Measurements from ENCODE around the gene RIPPLY1. TPM values are rescaled to one million over a fixed set of nuclear protein-coding genes. Genes with fewer than 3 reads are reported as not detected.

RIPPLY1 gene
- total RNA-seq, 3 donors from 2014 or later = 0.66 TPM; not detected in 2

DNA sequence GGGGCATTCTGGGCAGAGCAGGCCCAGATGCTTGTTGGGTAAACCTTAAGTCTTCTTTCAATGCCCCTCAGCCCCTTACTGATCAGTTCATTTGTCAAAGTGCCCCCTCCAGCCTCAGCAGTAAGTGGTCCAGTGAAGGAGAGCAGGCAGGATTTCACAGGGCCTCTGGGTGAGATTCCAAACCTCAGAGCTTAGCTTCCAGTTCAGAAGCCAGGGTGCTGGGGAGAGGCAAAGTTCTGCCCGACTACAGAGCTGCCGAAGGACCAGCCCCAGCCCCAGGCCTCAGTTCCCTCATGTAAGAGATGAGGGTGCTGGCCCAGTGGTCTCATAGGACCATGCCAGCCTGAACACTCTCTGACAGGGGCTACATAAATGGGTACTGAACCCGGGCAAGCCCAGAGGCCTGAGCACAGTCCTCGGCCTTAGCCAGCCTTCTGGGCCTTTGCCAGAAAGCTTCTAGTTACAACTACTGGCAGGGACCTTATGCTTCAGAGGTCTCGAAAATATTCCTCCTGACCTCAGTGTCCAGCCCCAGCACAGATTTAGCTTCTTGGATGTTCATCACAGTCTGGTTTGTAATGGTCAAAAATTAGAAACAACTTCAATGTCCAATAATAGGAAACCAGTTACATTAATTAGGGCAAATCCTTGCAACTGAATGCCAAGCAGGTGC lies 851 bp upstream of the RIPPLY1 start:
- Histone ChIP-seq H3K4me1 (no peaks in the 10 kb centered on the region), H3K9me3 (no peaks in the 10 kb centered on the region), H3K4me3 (no peak overlapping the region), H3K27me3 (peaks cover 0 to 58% of the 10 kb centered on the region in 2 donors), H3K36me3 (no peaks in the 10 kb centered on the region), H3K27ac (no peak overlapping the region)
- DNase-seq (ENCODE audit: low spot score in 2 of 2) = no peak
- intact Hi-C loops (cut with DNase I; ENCODE audit: low total_unique reads) = no loop called here
- TF ChIP-seq POLR2A (IDR thresholded peaks at IDR 0.05) = no peak
- no peak for TF ChIP-seq CTCF (IDR thresholded peaks at IDR 0.05)
- TF ChIP-seq POLR2AphosphoS5 (IDR thresholded peaks at IDR 0.05) = no peak

- no peak for DNase-seq (ENCODE audit: low spot score in 2 of 2)
- Histone ChIP-seq H3K27me3 (peaks cover 0 to 57% of the 10 kb centered on the region in 2 donors), H3K4me1 (no peaks in the 10 kb centered on the region), H3K4me3 (no peak overlapping the region), H3K9me3 (no peaks in the 10 kb centered on the region), H3K27ac (no peak overlapping the region), H3K36me3 (no peaks in the 10 kb centered on the region)
- no peak for TF ChIP-seq CTCF (IDR thresholded peaks at IDR 0.05)
- intact Hi-C loops (cut with DNase I; ENCODE audit: low total_unique reads) = no loop called here
Measured at GRCh38 chrX:106902684-106903083, 457 bp downstream of the RIPPLY1 start.

DNA sequence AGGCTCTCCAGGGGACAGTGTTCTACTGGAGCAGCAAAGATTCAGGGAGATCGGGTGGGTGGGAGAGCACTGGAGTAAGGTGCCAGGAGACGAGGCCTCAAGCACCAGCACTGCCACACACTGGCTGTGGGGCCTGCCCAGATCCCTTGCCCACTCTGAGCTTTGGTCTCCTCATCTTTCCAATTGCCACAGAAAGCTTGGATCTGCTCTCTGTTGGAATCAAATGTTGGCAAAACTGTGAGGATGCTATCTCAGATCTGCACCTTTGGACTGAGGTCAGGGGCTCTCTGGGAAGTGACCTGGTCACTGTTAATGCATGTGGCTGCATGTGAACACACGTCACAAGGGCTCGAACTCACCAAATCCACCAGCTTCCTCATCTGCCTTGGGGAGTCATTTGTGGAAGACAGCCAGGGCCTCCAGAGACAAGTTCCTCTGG lies 1.3 kb downstream of the RIPPLY1 start:
- TF ChIP-seq CTCF (IDR thresholded peaks at IDR 0.05) (no peak), POLR2AphosphoS5 (IDR thresholded peaks at IDR 0.05) (no peak), POLR2A (IDR thresholded peaks at IDR 0.05) (no peak)
- Histone ChIP-seq H3K36me3 (no peaks in the 10 kb centered on the region), H3K27ac (no peak overlapping the region), H3K4me1 (no peaks in the 10 kb centered on the region), H3K9me3 (no peaks in the 10 kb centered on the region), H3K27me3 (peaks cover 0 to 62% of the 10 kb centered on the region in 2 donors), H3K4me3 (no peak overlapping the region)
- no peak for DNase-seq (ENCODE audit: low spot score in 2 of 2)
- intact Hi-C loops (cut with DNase I; ENCODE audit: low total_unique reads) = no loop called here

- H3K4me1 ChIP-seq = no peaks in the 10 kb centered on the region
- no peak overlapping the region for H3K4me3 ChIP-seq
- intact Hi-C loops (cut with DNase I; ENCODE audit: low total_unique reads) = no loop called here
- no peaks in the 10 kb centered on the region for H3K36me3 ChIP-seq
- peaks cover 0 to 63% of the 10 kb centered on the region in 2 donors for H3K27me3 ChIP-seq
- H3K9me3 ChIP-seq = no peaks in the 10 kb centered on the region
- no peak overlapping the region for H3K27ac ChIP-seq
- no peak for DNase-seq (ENCODE audit: low spot score in 2 of 2)
- TF ChIP-seq CTCF (IDR thresholded peaks at IDR 0.05) = no peak
- TF ChIP-seq POLR2AphosphoS5 (IDR thresholded peaks at IDR 0.05) = no peak
- TF ChIP-seq POLR2A (IDR thresholded peaks at IDR 0.05) = no peak
Measured at GRCh38 chrX:106901341-106901740, 1.8 kb downstream of the RIPPLY1 start.

DNA sequence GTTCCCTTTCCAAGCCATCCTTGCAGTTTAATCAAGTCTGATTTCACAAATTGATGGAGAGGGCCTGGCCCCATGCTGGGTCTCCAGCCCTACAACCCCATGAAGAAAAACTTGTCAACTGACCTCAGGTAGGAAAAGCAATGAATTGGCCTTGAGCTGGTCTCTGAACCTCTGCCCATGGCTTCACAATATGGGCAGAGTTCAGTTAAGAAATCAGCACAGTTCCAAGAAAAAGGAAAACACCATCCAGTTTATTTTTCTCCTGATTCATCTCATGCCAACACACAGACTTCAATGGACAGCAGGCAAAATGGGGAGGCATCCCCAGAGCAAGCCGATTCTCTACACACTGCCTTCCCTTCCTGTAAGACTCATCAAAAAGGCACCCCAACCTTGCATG lies 3.3 kb downstream of the RIPPLY1 start:
- Histone ChIP-seq H3K27me3 (peaks cover 0 to 66% of the 10 kb centered on the region in 2 donors), H3K9me3 (no peaks in the 10 kb centered on the region), H3K4me1 (no peaks in the 10 kb centered on the region), H3K36me3 (no peaks in the 10 kb centered on the region), H3K4me3 (no peak overlapping the region), H3K27ac (no peak overlapping the region)
- intact Hi-C loops (cut with DNase I; ENCODE audit: low total_unique reads) = no loop called here
- TF ChIP-seq CTCF (IDR thresholded peaks at IDR 0.05) (no peak), POLR2A (IDR thresholded peaks at IDR 0.05) (no peak), POLR2AphosphoS5 (IDR thresholded peaks at IDR 0.05) (no peak)
- no peak for DNase-seq (ENCODE audit: low spot score in 2 of 2)
